Chondrocyte (in vitro differentiated cells): Measurements from ENCODE around the gene C9orf72. TPM values are rescaled to one million over a fixed set of nuclear protein-coding genes. Genes with fewer than 3 reads are reported as not detected.

Experiments used
- DNase-seq: peaks from one replicate; pipeline ENCODE4 v3.0.0; 2021; ENCODE audit warnings: mixed read lengths, low spot score
- H3K27ac Mint-ChIP-seq: one replicate; pipeline ENCODE4 v1.8.0; 2021; ENCODE audit warnings: mild to moderate bottlenecking, moderate library complexity, mixed read lengths; ENCODE audit not compliant: unreplicated experiment
- H3K27me3 Mint-ChIP-seq: 2 replicates; pipeline ENCODE4 v1.8.0; 2021; ENCODE audit warnings: low read depth, mixed read lengths
- H3K36me3 Mint-ChIP-seq: 2 replicates; pipeline ENCODE4 v1.8.0; 2021; ENCODE audit warnings: low read depth, mixed read lengths
- H3K4me1 Mint-ChIP-seq: 2 replicates; pipeline ENCODE4 v1.8.0; 2021; ENCODE audit warnings: low read depth, mild to moderate bottlenecking, mixed read lengths
- H3K4me3 Mint-ChIP-seq: one replicate; pipeline ENCODE4 v1.8.0; 2021; ENCODE audit warnings: mild to moderate bottlenecking, moderate library complexity, mixed read lengths; ENCODE audit not compliant: unreplicated experiment
- H3K9me3 Mint-ChIP-seq: 2 replicates; pipeline ENCODE4 v1.8.0; 2021; ENCODE audit warnings: low read depth, mixed read lengths
- CTCF ChIP-seq: fragments of 200-600 bp; sonication (generic); IDR thresholded peaks from 2 replicates; pipeline ENCODE4 v1.5.0; 2021; ENCODE audit warnings: antibody characterized with exemption, mild to moderate bottlenecking, moderate library complexity
- total RNA-seq: library from RNA; stranded (reverse); gene quantifications from 3 replicates; pipeline ENCODE4 v1.2.1, GENCODE V29; 2021

The C9orf72 gene
- total RNA-seq, 1 donor from 2014 or later: 9.4 TPM

GRCh38 chr9:27528076-27528885 is 45.0 kb downstream of the C9orf72 start:
- peaks cover 26% of the 10 kb centered on the region for H3K4me1 Mint-ChIP-seq
- no peak for DNase-seq
- H3K9me3 Mint-ChIP-seq: no peaks in the 10 kb centered on the region
- peaks cover 9% of the 10 kb centered on the region for H3K27me3 Mint-ChIP-seq
- peaks cover 3% of the 10 kb centered on the region for H3K36me3 Mint-ChIP-seq
- no peak overlapping the region for H3K27ac Mint-ChIP-seq
- TF ChIP-seq CTCF: no peak
- peak overlapping the region; percentile 88 for H3K4me3 Mint-ChIP-seq

- Mint-ChIP-seq H3K9me3 (no peaks in the 10 kb centered on the region), H3K27ac (no peak overlapping the region), H3K36me3 (peaks cover 3% of the 10 kb centered on the region), H3K4me1 (peaks cover 26% of the 10 kb centered on the region), H3K27me3 (peaks cover 9% of the 10 kb centered on the region), H3K4me3 (peak overlapping the region; percentile 88)
- TF ChIP-seq CTCF: no peak
- no peak for DNase-seq
Observed at GRCh38 chr9:27527702-27528075, 45.6 kb downstream of the C9orf72 start.

GRCh38 chr9:27524236-27524635 is 49.0 kb downstream of the C9orf72 start, which contains the start of gene IFNK:
IFNK (plus strand) TSS chr9:27524290; CDS start chr9:27524337, 47 bp downstream.
- DNase-seq: no peak
- Mint-ChIP-seq H3K27ac (no peak within 1 kb of the TSS), H3K4me1 (peaks cover 18% of the 10 kb centered on the region), H3K36me3 (peaks cover 5% of the 10 kb centered on the region), H3K9me3 (no peaks in the 10 kb centered on the region), H3K27me3 (peaks cover 7% of the 10 kb centered on the region), H3K4me3 (no peak within 1 kb of the TSS)
- no peak for TF ChIP-seq CTCF

- Mint-ChIP-seq H3K27ac (no peak overlapping the region), H3K36me3 (peaks cover 5% of the 10 kb centered on the region), H3K27me3 (peaks cover 9% of the 10 kb centered on the region), H3K4me3 (no peak overlapping the region), H3K9me3 (no peaks in the 10 kb centered on the region), H3K4me1 (peaks cover 11% of the 10 kb centered on the region)
- TF ChIP-seq CTCF: no peak
- no peak for DNase-seq
Observed at GRCh38 chr9:27523141-27523540, 50.1 kb downstream of the C9orf72 start.

GRCh38 chr9:27520986-27521385 is 52.3 kb downstream of the C9orf72 start:
- H3K27ac Mint-ChIP-seq: no peak overlapping the region
- no peaks in the 10 kb centered on the region for H3K9me3 Mint-ChIP-seq
- no peak overlapping the region for H3K4me3 Mint-ChIP-seq
- H3K36me3 Mint-ChIP-seq: peaks cover 5% of the 10 kb centered on the region
- TF ChIP-seq CTCF: no peak
- H3K27me3 Mint-ChIP-seq: peaks cover 9% of the 10 kb centered on the region
- DNase-seq: no peak
- H3K4me1 Mint-ChIP-seq: no peaks in the 10 kb centered on the region
